GM21717 (cell line): Measurements from ENCODE around the gene PDE10A.
"Not testable (repeated sequence)": the region's sequence is repeated elsewhere in the genome, so short reads cannot be mapped to it uniquely, and the experiment has no call there.

ENCODE experiments used
- ATAC-seq: cut with Tn5 transposase; IDR thresholded peaks from one replicate; pipeline ENCODE4 v1.9.1; 2021; ENCODE audit warnings: mild to moderate bottlenecking, moderate library complexity; ENCODE audit not compliant: unreplicated experiment

Gene PDE10A

GRCh38 chr6:165628955-165629354 is 34.1 kb downstream of the PDE10A start:
- ATAC-seq: no peak

- ATAC-seq: no peak
These were observed 35.7 kb downstream of the PDE10A start for GRCh38 chr6:165627366-165627765.

- no peak for ATAC-seq
These were observed 36.3 kb downstream of the PDE10A start for GRCh38 chr6:165626711-165627110.

- ATAC-seq: no peak
These were observed 38.0 kb downstream of the PDE10A start for GRCh38 chr6:165624871-165625639.

GRCh38 chr6:165621940-165622339 is 41.1 kb downstream of the PDE10A start:
- ATAC-seq: no peak

GRCh38 chr6:165618891-165619290 is 44.1 kb downstream of the PDE10A start:
- not testable (repeated sequence) for ATAC-seq

GRCh38 chr6:165618241-165618640 is 44.8 kb downstream of the PDE10A start:
- ATAC-seq: no peak

- ATAC-seq: no peak
These were observed 45.5 kb downstream of the PDE10A start for GRCh38 chr6:165617528-165617927.

GRCh38 chr6:165616116-165616515 is 46.9 kb downstream of the PDE10A start:
- ATAC-seq: no peak

- no peak for ATAC-seq
These were observed 47.4 kb downstream of the PDE10A start for GRCh38 chr6:165615636-165616035.

- no peak for ATAC-seq
These were observed 51.7 kb downstream of the PDE10A start for GRCh38 chr6:165611294-165611693.

- not testable (repeated sequence) for ATAC-seq
These were observed 54.5 kb downstream of the PDE10A start for GRCh38 chr6:165608577-165608976.

GRCh38 chr6:165606740-165607008 is 56.4 kb downstream of the PDE10A start:
- no peak for ATAC-seq

GRCh38 chr6:165605901-165606739 is 56.9 kb downstream of the PDE10A start:
- ATAC-seq: no peak

GRCh38 chr6:165605182-165605875 is 57.7 kb downstream of the PDE10A start:
- ATAC-seq: no peak

GRCh38 chr6:165602291-165602690 is 60.8 kb downstream of the PDE10A start:
- no peak for ATAC-seq

- no peak for ATAC-seq
These were observed 62.4 kb downstream of the PDE10A start for GRCh38 chr6:165600606-165601005.

GRCh38 chr6:165599596-165600487 is 63.2 kb downstream of the PDE10A start:
- no peak for ATAC-seq

- ATAC-seq: no peak
These were observed 63.9 kb downstream of the PDE10A start for GRCh38 chr6:165599121-165599520.

- no peak for ATAC-seq
These were observed 65.2 kb downstream of the PDE10A start for GRCh38 chr6:165597821-165598220.
